ENCODE measurements around the gene MGAM2. TPM values are rescaled to one million over a fixed set of nuclear protein-coding genes. Genes with fewer than 3 reads are reported as not detected.

MGAM2 gene
- total and polyA plus RNA-seq, 10 of the 15 experiments (the other 5 are each of a cell fraction or from before 2014, with no cell fraction given): 0.01 to 0.16 (median 0.03) TPM; not detected in 6

- BruUV-seq (replicated peaks): no TSS peak
These were observed 22.5 kb upstream of the MGAM2 start for GRCh38 chr7:142089035-142089434.

More at GRCh38 chr7:142089035-142089434, 22.5 kb upstream of the MGAM2 start:
- POLR2A ChIA-PET: no interaction called here
- RAD21 ChIA-PET (ENCODE audit: unreplicated experiment): no interaction called here
- H4K20me1 ChIP-seq (ENCODE audit: control insufficient read depth, insufficient read depth): no peaks in the 10 kb centered on the region
- no peaks in the 10 kb centered on the region for H3K36me3 ChIP-seq (ENCODE audit: control insufficient read depth in 2 of 2, insufficient read depth in 2 of 2, low read length in 1 of 2)
- no peak for FAIRE-seq
- no peak for ATAC-seq
- no peak overlapping the region for H3K9ac ChIP-seq (ENCODE audit: control insufficient read depth, insufficient read depth, low read length)
- H3K27ac ChIP-seq (ENCODE audit: control insufficient read depth, insufficient read depth): no peak overlapping the region
- in situ Hi-C loops (cut with MboI) (no loop called here), intact Hi-C loops (cut with micrococcal nuclease; ENCODE audit: unreplicated experiment) (no loop called here)
- no peaks in the 10 kb centered on the region for H3K9me3 ChIP-seq (replicated peaks; ENCODE audit: control insufficient read depth, insufficient read depth, low read length)
- DNase-seq (ENCODE audit: low read depth, low spot score): no peak
- TF ChIP-seq BHLHE40 (IDR thresholded peaks at IDR 0.05; ENCODE audit: borderline replicate concordance in 1 of 2, low read depth in 2 of 2, low read length in 1 of 2): no peak
- no peak for TF ChIP-seq RELA (IDR thresholded peaks at IDR 0.05; ENCODE audit: borderline replicate concordance, partially characterized antibody)
- no peak for TF ChIP-seq YBX1 (IDR thresholded peaks at IDR 0.05)
- no peak for TF ChIP-seq MTA2 (IDR thresholded peaks at IDR 0.05; ENCODE audit: low read depth)
- TF ChIP-seq LARP7 (IDR thresholded peaks at IDR 0.05): no peak
- TF ChIP-seq KDM1A (IDR thresholded peaks at IDR 0.05; ENCODE audit: borderline replicate concordance): no peak
- no peak for TF ChIP-seq POLR2AphosphoS5 (IDR thresholded peaks at IDR 0.05; ENCODE audit: low read length)
- no peak for TF ChIP-seq IRF3 (IDR thresholded peaks at IDR 0.05)
- TF ChIP-seq TAF1 (IDR thresholded peaks at IDR 0.05; ENCODE audit: borderline replicate concordance, low read depth, low read length): no peak
- no peak for TF ChIP-seq RB1 (IDR thresholded peaks at IDR 0.05; ENCODE audit: borderline replicate concordance)
- no peak for TF ChIP-seq CBFB (IDR thresholded peaks at IDR 0.05; ENCODE audit: low read depth)
- TF ChIP-seq GABPA (IDR thresholded peaks at IDR 0.05; ENCODE audit: low read depth): no peak
- TF ChIP-seq MTA3 (IDR thresholded peaks at IDR 0.05; ENCODE audit: borderline replicate concordance, low read length): no peak
- TF ChIP-seq BMI1 (IDR thresholded peaks at IDR 0.05; ENCODE audit: borderline replicate concordance): no peak
- no peak for TF ChIP-seq ZNF207 (IDR thresholded peaks at IDR 0.05; ENCODE audit: borderline replicate concordance)
- TF ChIP-seq PAX8 (IDR thresholded peaks at IDR 0.05): no peak
- H3K4me3 ChIP-seq: no peak overlapping the region
- 8% methylated on average over 2 of the region's 2 CpGs for WGBS (ENCODE audit: insufficient coverage, insufficient replicate concordance, low lambda C conversion rate, missing lambda C conversion rate)
- CTCF ChIA-PET: no interaction called here
- no peak overlapping the region for H3K4me2 ChIP-seq (ENCODE audit: control insufficient read depth, insufficient read depth)
- no peaks in the 10 kb centered on the region for H3K4me1 ChIP-seq (ENCODE audit: control insufficient read depth, insufficient read depth, low read length)
- SMC1A ChIA-PET (ENCODE audit: uncharacterized antibody, unreplicated experiment): no interaction called here
- no peaks in the 10 kb centered on the region for H3K79me2 ChIP-seq (ENCODE audit: control insufficient read depth, insufficient read depth, low read length)
- H2AFZ ChIP-seq (ENCODE audit: control insufficient read depth, low read depth, low read length): no peak overlapping the region
- H3K27me3 ChIP-seq (replicated peaks in 1 of 2; ENCODE audit: control insufficient read depth in 2 of 2, insufficient read depth in 2 of 2, low read length in 1 of 2): no peaks in the 10 kb centered on the region
